Stimulated activated CD8-positive, alpha-beta memory T cell treated with anti-CD3 and anti-CD28 coated beads, Interleukin-12 subunit alpha, Interleukin-12 subunit beta, amount 100 ng/mL, for 1 hour (primary cell): ENCODE measurements around the gene PFKM.

Source experiments
- DNase-seq: peaks from one replicate; pipeline ENCODE4 v3.0.0-alpha.2; 2020; ENCODE audit warnings: low read depth

The PFKM gene

DNA sequence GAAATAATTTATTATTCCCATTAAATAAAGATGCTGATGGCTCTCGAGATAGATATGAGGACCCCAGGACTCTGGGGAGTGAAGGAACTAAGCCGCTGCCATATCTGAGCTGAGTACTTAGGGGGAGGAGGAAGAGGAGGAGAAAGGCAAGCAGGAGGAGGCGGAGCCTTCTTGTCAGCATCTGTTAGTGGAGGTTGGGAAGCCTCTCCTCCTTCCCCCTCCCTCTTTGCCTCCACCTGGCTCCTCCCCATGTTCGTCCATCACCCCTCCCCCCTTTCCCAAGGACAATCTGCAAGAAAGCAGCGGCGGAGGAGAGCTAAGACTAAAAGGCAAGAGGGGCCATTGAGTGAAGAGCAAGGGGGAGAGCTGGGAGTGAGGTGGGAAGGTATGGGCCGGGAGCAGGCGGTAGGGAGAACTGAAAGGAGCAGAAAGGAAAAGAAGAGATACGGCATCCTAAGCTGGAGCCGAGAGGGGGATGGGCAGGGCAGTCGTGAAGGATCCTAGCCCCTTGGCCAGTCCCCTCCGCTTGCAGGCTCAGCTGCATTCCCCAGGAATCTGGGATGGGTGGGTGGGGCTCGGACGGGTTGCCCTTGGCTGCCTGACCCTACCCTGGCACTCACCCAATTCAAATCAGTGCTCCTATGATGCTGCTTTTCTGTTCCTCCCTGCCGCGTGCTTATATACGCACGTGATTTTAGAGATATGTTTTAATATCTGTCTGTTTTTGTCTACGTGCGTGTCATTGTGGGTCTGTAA, at the start of gene PFKM:
Gene PFKM (plus strand): TSS at position 287 of the 756 bp plus-strand sequence. CDS start 3,411 bp downstream, outside the sequence.
- peak; percentile 32 for DNase-seq

DNA sequence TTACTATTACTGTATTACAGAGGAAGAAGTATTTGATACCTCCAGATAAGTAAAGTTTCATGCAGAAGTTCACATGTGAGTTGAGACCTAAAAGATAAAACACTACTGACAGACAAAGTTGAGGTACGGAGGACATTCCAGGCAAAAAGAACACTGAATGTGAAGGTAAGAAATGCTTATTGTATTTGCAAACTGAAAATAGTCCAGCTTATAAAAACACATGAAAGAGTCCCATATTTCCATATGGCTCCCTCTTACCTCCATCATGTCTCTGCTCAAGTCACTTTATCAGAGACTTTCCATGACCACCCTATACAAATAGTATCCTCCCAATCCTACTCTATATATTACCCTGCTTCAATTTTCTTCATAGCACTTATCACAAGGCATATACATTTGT, 49.1 kb upstream of the PFKM start:
- no peak for DNase-seq

DNA sequence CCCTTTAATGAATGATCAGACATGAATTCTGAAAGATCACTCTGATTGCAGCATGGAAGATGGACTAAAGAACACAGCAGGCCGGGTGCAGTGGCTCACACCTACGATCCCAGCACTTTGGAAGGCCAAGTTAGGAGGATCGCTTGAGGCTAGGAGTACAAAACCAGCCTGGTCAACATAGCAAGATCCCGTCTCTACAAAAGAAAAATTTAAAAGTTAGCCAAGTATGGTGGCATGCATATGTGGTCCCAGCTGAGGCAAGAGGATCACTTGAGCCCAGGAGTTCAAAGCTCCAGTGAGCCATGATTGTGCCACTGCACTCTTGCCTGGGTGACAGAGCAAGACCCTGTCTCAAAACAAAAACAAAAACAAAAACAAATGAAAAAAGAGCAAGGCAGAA, 48.4 kb upstream of the PFKM start:
- DNase-seq: no peak

DNA sequence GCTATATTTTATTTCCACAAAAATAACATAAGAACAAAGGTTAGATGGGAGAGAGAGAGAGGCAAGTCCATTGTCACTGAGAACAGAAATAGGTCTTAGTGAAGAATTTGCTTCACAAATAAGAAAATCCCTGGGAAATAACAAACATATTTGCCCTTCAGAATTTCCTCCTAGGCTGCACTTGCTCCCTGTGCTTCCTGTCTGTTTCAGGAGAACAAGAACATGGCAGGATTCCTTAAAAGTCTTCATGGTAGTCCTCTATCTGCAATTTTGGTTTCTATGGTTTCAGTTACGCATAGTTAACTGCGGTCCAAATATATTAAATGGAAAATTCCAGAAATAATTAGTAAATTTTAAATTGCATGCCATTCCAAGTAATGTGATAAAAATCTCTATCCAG, 47.4 kb upstream of the PFKM start:
- no peak for DNase-seq

DNA sequence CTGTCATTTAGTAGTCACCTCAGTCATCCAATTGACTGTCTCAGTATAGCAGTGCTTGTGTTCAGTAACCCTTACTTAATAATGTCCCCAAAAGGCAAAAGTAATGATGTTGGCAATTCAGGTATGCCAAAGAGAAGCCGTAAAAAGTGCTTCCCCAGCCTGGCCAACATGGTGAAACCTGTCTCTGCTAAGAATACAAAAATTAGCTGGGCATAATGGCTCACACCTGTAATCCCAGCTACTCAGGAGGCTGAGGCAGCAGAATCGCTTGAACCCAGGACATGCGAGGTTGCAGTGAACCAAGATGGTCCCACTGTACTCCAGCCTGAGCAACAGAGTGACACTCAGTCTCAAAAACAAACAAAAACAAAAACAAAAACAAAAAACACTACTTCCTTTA, 46.9 kb upstream of the PFKM start:
- no peak for DNase-seq

DNA sequence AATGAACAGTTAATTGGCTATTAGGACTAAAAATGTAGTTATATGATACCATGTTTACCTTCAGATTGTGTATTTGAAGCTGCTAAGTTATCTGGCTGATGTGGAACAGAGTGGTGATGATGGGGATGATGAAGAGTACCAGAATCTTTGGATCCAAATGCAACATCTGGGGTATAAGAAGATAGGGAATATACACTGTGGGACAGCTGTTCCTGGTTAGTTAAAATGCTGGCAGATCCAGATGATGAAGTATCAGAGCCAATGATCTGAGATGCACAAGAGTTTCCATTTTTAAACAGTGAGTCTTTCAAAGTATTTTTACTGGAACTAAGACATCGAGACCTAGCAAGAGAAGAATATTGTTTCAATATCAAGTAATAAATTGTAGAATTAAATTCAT, 44.9 kb upstream of the PFKM start:
- DNase-seq: no peak

DNA sequence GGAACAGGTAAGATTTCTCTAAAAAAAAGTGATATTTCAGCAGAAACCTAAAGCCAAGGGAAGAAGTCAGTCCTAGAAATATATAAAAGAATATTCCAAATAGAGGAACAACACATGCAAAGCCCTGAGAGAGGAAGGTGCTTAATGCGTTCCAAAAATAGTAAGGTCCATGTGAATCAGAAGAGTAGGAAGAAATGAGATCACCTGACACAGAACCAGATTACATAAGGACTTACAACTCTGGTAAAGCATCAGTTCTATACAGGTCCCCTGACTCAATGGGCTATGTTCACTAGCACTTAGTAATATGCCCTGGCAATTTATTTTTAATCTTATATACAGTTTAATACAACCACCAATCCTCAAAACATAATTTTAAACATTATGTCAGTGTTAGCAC, 43.3 kb upstream of the PFKM start:
- no peak for DNase-seq

DNA sequence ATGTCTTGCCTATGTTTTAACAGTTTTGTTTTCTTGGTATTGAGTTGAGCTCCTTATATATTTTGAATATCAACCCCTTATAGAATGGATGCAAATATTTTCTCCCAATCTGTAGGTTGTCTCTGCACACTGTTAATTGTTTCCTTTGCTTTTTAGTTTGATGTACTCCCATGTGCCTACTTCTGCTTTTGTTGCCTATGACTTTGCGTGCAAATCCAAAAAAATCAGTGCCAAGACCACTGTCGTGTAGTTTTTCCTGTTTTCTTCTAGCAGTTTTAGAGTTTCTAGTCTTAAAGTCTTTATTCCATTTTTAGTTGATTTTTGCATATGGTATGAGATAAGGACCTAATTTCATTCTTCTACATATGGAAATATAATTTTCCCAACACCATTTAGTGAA, 42.1 kb upstream of the PFKM start:
- no peak for DNase-seq

DNA sequence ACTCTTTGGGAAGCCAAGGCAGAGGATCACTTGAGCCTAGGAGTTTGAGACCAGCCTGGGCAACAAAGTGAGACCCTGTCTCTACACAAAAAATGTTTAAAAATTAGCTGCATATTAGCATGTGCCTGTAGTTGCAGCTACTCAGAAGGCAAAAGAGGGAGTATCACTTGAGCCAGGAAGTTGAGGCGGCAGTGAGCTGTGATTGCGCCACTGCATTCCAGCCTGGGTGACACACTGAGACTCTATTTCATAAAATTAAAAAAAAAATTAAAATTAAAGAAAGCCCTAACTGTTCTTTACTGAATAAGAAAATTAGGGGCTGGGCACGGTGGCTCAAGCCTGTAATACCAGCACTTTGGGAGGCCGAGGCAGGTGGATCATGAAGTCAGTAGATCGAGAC, 40.3 kb upstream of the PFKM start:
- no peak for DNase-seq

DNA sequence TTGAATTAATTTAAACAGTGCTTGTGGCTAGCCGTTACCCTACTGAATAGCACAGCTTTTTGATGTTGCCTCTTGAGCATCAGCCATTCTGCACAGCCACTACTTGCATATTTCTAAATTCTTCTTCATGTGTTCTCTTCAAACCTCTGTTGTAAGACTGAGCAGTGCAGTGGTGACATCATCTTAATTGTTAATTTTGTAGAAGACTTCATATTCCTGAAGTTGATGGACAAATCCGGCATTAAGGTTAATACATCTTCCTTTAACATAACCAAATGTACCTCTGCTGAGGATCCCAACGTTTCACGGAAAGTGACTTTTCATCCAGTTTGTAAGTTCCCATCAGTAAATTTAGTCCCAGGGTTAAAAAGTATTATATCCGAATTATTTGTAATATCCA, 38.9 kb upstream of the PFKM start:
- DNase-seq: no peak

DNA sequence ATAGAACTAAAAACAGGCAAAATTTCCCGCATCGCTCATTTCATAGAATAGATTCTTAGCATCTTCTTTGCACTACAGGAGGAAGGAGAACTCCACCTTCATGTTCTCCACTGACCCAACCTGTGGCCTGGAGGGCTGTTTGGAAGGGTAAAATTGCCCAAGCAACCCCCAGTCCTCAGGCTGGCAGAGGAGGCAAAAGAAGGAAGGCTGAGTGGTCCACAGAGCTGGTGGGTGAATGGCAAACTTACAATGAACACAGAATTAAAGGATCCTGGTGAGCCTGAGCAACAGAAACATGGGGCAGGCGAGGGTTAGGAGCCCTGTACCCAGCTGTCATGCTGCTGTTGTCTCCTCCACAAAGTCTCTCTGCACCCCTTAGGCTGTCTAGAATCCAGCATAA, 38.3 kb upstream of the PFKM start:
- no peak for DNase-seq

DNA sequence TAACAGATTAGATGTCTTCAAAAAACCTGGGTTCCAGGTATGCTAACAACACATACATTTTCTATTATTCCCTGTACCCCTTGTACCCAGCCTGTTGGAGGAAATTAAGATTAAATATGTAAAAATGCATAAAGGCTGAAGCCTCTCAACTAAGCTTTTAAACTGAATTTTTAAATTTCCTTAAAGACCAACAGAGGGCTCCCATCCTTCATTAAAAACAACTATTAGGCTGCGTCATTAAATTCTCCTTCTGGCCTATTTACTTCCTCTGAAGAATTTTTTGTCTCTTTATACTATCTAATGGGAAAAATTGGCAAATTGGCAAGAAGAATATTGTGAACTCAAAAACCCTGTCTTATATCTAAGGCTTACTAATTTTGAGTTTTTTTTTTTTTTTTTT, 35.1 kb upstream of the PFKM start:
- DNase-seq: no peak

DNA sequence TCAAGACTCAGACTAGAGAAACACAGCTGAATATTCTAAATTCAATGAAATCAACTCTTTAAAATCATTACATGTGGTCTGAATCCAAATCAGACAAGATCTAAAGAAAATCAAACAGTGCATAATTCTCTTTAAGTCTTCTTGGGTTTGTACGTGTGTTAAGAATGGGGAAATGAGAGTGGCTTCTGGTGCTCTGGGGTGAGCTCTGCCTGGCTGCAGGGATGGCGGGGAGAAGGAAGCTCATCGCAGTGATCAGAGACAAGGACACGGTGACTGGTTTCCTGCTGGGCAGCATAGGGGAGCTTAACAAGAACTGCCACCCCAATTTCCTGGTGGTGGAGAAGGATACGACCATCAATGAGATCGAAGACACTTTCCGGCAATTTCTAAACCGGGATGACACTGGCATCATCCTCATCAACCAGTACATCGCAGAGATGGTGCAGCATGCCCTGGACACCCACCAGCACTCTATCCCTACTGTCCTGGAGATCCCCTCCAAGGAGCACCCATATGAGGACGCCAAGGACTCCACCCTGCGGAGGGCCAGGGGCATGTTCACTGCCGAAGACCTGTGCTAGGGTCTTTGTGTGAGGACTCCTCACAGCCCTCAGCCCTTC, 34.2 kb upstream of the PFKM start:
- DNase-seq: no peak

DNA sequence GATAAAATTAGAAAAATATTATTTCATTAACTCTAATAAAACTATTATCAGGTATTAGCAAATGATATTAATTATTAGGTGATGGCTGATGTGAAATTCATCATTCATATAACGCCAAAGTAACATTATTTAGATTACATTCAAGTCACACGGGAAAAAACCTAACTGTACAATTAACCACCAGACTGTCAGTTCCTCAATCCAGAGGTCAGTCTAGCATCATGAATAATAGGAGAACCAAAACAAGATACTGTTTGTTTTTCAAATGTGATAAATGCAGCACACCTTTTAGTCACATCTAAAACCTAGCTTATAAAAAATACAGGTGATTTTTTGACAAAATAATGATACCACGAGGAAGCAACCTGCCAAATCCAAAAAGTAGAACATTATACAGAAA, 32.8 kb upstream of the PFKM start:
- DNase-seq: no peak

DNA sequence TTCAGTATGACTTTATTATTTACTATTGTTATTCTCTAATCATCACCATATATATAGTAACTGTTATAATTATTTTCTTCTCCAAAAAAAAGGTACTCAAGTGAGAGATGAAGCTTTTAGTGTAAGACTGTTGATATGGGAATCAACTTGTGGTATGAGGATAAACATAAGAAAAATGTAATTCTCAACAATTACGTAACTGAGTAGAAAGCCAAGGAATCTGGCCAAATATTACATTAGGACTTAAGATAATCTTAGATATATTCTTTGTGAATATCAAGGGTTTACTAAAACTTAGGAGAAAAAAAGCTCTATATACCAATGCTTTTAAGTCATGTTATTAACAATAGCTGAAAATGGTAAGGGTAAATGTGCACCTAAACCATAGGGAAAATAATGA, 26.6 kb upstream of the PFKM start:
- DNase-seq: no peak

DNA sequence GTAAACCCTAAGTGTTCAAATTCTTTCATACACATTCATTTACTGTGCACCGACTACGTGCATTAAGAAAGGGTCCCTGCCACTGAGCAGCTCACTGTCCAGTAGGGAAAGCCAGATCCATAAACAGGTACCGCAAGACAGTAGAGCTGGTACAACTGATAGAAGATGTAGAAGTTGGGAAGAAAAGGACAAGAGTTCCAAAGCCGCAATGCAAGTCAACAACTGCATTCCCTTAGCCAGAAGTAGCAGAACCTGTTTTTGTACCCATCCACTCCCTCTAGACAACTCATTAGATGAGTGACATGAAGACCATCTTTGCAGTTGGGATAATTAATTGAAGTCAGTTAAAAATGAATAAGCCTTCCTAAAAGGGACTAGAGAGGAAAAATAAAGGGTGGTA, 14.6 kb upstream of the PFKM start:
- no peak for DNase-seq

DNA sequence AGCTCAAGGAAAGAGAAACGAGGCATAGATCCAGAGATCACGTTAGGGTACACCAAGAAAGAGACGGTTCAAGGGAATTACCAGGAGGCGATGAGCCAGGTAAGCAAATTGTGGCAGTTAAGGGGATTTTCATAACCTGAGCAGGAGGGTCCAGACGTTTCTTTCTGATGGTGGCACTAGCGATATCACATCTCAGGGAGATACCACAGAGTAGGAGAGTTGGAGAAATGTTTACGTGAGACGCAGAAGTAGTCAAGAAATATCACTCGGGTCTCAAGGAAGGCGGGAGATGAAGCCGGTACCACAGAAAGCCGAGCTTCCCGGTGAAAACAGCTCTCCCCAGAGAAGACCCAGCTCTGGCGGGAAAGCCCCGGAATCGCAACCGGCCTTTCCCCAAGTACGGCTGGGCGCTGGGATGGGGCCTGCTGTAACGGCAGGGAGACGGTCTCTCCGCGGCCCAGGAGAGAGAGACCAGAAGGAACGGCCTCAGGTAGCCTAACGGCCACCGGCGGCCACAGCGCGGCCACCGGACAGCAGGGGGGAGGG, 13.8 kb upstream of the PFKM start:
- peak; percentile 18 for DNase-seq

DNA sequence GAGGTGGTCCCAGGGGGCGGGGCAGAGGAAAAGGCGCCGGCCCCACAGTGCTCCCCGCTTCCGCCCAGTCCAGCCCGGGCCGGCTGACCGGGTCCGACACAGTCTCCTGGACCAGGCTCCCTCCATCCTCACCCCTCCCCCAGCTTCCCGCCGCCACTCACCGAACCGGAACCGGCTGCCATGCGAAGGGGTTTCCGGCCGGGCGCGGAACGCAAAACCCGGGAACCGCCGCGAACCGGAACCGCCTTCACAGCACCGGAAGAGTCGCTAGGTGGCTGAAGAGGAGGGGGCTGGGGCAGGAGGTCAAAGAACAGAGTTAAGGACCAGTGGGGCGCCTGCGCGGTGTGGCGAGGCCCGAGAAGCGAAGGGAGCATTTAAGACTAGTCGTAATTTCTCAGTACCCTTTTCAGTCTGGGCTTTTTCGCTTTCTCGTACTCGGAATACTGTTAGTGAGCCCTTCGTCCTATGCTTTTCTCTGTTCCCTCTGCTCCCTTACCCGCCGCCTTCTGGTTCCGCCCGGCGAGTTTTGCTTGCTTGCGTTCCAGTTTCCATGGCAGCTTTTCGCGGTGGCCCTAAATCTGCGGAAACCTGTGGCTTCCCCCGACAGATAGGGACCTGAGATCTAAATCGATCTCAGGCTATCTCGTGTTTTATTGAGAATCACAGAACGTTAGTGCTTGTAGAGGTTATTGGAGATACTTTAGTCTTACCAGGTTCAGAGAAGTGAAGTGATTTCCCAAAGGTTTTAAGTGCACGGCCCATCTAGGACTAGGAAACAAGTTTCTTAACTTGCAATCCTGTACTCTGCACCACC, 13.1 kb upstream of the PFKM start, which contains the start of gene SENP1:
Gene SENP1 (minus strand): TSS at position 213 of the 814 bp plus-strand sequence. CDS start 4,607 bp downstream, outside the sequence.
- peak; percentile 84 for DNase-seq

DNA sequence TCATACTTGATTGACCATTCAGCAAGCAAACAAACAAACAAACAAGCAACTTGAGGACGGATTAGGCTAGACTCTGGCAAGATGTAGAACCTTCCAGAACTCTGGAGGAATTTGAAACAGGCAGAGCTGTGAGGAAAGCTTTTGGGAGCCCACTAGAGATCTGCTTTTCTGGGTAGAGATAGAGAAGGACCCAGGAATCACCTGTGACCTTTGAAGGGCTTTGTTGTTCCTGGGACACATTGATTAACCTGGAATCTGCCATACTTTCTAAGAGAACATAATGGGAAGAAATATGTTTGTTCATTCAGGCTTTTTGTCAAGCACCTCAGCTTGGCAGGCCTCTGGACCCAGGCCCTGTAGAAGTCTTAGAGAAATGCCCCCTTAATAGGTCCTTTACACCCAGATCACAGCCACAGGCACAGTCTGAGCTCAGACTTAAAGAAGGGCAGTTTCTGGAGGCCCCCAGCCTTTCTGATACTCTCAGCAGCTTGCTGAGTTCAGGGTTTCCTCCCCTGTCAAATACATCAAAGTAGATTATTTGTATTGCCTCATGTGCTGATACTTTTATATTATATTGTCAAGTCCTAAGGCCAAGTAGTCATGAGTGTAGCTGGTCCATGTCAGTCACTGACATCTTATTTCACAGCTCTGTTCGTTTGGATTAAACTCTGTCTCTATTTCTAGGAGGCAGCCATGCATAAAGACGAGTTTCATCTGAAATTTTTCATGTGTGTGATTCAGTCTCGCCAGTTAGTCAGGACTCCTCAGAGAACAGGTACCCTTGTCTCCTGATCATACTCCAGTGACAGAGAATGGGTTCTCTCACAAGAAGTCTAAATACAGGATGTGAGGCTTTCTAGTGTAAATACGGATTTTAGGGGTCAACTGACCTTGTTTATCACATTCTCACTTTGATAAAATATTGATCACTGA, 12.2 kb upstream of the PFKM start:
- DNase-seq: no peak

DNA sequence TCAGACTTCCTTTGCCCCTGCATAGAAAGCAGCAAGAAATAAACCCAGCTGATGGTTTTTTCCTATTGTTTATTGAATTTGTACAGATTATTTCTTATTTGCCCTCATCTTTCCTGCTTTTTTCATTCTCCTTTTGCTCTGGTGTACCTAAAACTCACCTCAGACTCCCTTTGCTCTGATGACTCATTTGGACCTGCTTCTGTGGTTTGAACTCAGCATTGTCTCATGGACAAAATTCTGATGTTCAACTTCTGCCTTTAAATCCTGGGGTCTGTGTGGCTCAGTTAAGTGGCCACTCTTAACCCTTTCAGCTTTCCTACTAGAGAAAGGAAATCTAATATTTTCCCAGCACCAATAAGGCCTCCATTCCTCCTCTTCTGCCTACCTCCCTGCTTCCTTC, 9.7 kb upstream of the PFKM start:
- DNase-seq: no peak

DNA sequence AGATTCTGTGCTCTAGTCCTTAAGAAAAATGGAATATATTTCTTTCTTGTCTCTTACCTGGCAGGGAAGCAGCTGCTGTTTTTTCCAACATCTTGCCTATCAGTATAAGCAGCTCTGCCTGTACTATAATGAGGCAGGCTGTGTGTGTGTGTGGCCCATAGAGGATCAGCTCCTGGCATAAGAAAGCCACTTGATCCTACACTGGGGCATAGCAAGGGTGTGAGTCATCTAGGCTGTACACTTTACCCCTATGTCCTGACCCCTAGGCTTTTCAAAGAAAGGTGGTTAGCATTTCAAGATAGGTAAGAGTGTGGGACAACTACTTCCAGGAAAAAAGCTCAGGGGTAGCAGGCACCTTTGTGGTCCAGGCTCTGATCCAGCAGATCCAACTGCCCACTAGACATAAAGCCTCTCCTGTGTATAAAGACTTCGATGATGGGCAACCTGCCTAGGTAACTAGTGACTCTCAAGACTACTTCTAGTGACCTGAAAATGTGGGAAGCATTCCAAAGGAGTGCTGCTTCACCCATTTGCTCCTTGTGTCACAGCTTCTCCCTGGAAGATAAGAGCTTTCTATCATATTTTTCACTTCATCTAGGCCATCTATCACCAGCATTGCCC, 8.4 kb upstream of the PFKM start:
- no peak for DNase-seq
